HG03095 (cell line): ENCODE measurements around the gene PTBP3.

Experiments
- ATAC-seq: cut with Tn5 transposase; IDR thresholded peaks from one replicate; pipeline ENCODE4 v1.9.1; 2021; ENCODE audit warnings: moderate library complexity; ENCODE audit not compliant: unreplicated experiment

Gene PTBP3

GRCh38 chr9:112361601-112362000 is 28.2 kb upstream of the PTBP3 start:
- no peak for ATAC-seq

GRCh38 chr9:112360047-112360804 is 26.8 kb upstream of the PTBP3 start:
- no peak for ATAC-seq

GRCh38 chr9:112355427-112355897 is 22.0 kb upstream of the PTBP3 start:
- no peak for ATAC-seq

GRCh38 chr9:112354081-112354743 is 20.8 kb upstream of the PTBP3 start:
- no peak for ATAC-seq

- no peak for ATAC-seq
These were observed 18.8 kb upstream of the PTBP3 start for GRCh38 chr9:112352209-112352608.

GRCh38 chr9:112351184-112351583 is 17.8 kb upstream of the PTBP3 start:
- ATAC-seq, result no peak

GRCh38 chr9:112349008-112349333 is 15.6 kb upstream of the PTBP3 start:
- ATAC-seq, result no peak

- ATAC-seq, result no peak
These were observed 15.0 kb upstream of the PTBP3 start for GRCh38 chr9:112348257-112349007.

GRCh38 chr9:112341730-112342129 is 8.3 kb upstream of the PTBP3 start:
- ATAC-seq, result no peak

- no peak for ATAC-seq
These were observed 6.5 kb upstream of the PTBP3 start for GRCh38 chr9:112339886-112340285.

GRCh38 chr9:112338561-112338960 is 5.1 kb upstream of the PTBP3 start:
- ATAC-seq, result no peak

GRCh38 chr9:112337547-112337946 is 4.1 kb upstream of the PTBP3 start:
- ATAC-seq, result no peak

- ATAC-seq, result no peak
These were observed 1.0 kb upstream of the PTBP3 start for GRCh38 chr9:112334432-112334841.

- ATAC-seq, result peak; percentile 62
These were observed 416 bp upstream of the PTBP3 start for GRCh38 chr9:112333639-112334431.

GRCh38 chr9:112332674-112332976 is 794 bp downstream of the PTBP3 start:
- ATAC-seq, result no peak

GRCh38 chr9:112332214-112332613 is 1.2 kb downstream of the PTBP3 start:
- no peak for ATAC-seq

- ATAC-seq, result no peak
These were observed 1.8 kb downstream of the PTBP3 start for GRCh38 chr9:112331674-112331952.

- ATAC-seq, result no peak
These were observed 4.9 kb downstream of the PTBP3 start for GRCh38 chr9:112328545-112328944.

- no peak for ATAC-seq
These were observed 5.5 kb downstream of the PTBP3 start for GRCh38 chr9:112327718-112328450.

GRCh38 chr9:112326194-112326593 is 7.2 kb downstream of the PTBP3 start:
- no peak for ATAC-seq

- ATAC-seq, result no peak
These were observed 7.8 kb downstream of the PTBP3 start for GRCh38 chr9:112325600-112325999.
